Measurements from ENCODE around the gene TBX21. TPM values are rescaled to one million over a fixed set of nuclear protein-coding genes. Genes with fewer than 3 reads are reported as not detected.

Gene TBX21
- total RNA-seq, 1 donor from 2014 or later, result 1.1 TPM

GRCh38 chr17:47709594-47709993 is 23.4 kb upstream of the TBX21 start:
- ATAC-seq, result no peak
- intact Hi-C loops (cut with DNase I), result no loop called here
- no peak for DNase-seq (ENCODE audit: low spot score)

- no peak for DNase-seq (ENCODE audit: low spot score)
- intact Hi-C loops (cut with DNase I), result no loop called here
- ATAC-seq, result no peak
Measured at GRCh38 chr17:47711366-47712099, 21.5 kb upstream of the TBX21 start.

GRCh38 chr17:47712330-47713023 is 20.6 kb upstream of the TBX21 start:
- intact Hi-C loops (cut with DNase I), result no loop called here

GRCh38 chr17:47713980-47714700 is 18.9 kb upstream of the TBX21 start:
- intact Hi-C loops (cut with DNase I), result no loop called here
- no peak for ATAC-seq
- no peak for DNase-seq (ENCODE audit: low spot score)

More at GRCh38 chr17:47712330-47713023, 20.6 kb upstream of the TBX21 start:
- DNase-seq (ENCODE audit: low spot score), result no peak
- ATAC-seq, result no peak

DNA sequence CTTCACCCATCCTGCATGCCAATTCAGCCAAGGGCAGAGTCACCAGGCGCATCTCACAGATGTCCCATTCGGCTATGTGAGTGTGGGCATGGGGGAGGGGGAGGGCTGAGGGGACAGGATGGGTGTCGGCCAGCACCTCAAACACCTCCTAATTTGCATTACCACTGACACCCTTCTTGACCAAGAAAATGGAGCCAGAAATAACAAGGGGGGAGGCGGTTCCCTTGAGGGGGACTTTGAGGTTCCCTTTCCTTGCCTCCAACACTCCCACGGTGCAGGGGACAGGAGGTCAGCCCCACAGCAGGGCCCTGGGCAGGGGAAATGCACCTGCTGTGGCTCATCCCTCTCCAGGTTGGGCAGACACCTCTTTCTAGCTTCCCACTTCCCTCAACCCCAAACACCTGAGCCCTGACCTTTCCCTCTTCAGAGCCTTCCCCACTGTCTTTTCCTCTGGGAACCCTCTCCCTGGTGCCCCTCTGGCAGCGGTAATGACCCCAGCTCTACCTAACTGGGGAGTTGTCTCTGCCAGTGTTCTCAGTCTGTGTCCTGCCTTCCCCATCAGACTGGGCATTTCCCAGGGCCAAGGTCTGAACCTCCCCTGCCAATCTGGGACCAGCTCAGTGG is 18.2 kb upstream of the TBX21 start:
- no peak for DNase-seq (ENCODE audit: low spot score)
- ATAC-seq, result no peak
- intact Hi-C loops (cut with DNase I), result no loop called here

DNA sequence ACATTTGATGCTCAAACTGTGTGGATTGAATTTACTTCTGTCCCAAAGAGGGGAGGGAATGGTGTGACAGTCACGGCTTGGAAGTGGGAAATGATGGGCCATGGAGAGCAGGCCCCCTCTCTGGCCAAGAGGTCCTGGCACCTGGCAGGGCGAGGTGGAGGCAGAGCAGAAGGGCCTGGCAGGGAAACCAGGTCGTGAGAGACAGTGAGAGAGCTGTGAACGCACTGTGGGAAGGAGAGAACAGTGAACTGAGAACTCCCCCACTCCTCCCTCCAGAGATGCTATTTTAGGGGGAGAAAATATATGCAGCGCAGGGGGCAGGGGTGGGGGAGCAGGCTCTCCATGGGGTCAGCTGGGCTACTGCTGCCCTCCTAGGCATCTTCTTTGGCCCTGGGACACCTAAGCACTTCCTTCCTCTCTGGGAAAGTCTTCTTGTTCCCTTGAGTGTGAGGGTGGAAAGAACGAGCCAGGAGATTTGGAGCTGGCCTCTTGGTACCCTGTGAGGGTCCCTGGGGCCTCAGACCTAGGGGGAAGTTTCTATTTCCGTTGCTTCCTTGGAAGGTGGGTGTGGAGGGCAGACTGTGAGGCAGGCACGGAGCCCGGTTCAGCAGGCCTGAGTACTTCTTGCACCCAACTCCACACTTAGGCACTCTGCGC is 17.2 kb upstream of the TBX21 start:
- ATAC-seq (no peak), DNase-seq (ENCODE audit: low spot score) (no peak)
- intact Hi-C loops (cut with DNase I), result no loop called here

DNA sequence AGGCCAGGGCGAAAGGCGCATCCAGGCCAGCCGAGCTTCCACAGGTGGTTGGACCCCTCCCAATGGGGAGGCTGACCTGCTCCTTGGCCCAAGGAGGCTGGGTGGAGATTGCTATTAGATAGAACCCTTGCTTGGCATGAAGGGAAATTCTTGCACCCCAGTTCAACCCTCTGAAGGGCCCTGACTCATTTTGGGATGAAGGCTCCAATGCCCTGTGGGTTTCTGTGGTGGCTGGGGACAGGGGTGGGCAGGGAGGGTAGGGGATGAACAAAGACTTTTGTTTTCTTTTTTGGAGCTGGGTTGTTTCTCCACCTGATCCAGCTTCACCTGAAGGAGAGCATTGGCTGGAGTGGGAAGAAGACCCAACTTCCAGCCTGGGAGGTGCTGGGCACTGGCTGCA is 16.7 kb upstream of the TBX21 start:
- ATAC-seq (no peak), DNase-seq (ENCODE audit: low spot score) (no peak)
- intact Hi-C loops (cut with DNase I), result no loop called here

- ATAC-seq (peak; percentile 36), DNase-seq (ENCODE audit: low spot score) (no peak)
- intact Hi-C loops (cut with DNase I), result no loop called here
Measured at GRCh38 chr17:47717261-47717697, 15.8 kb upstream of the TBX21 start.

GRCh38 chr17:47717979-47718621 is 14.9 kb upstream of the TBX21 start:
- DNase-seq (ENCODE audit: low spot score), result no peak
- ATAC-seq, result no peak
- intact Hi-C loops (cut with DNase I), result no loop called here

- intact Hi-C loops (cut with DNase I), result no loop called here
- ATAC-seq, result no peak
Measured at GRCh38 chr17:47718634-47719405, 14.2 kb upstream of the TBX21 start.

DNA sequence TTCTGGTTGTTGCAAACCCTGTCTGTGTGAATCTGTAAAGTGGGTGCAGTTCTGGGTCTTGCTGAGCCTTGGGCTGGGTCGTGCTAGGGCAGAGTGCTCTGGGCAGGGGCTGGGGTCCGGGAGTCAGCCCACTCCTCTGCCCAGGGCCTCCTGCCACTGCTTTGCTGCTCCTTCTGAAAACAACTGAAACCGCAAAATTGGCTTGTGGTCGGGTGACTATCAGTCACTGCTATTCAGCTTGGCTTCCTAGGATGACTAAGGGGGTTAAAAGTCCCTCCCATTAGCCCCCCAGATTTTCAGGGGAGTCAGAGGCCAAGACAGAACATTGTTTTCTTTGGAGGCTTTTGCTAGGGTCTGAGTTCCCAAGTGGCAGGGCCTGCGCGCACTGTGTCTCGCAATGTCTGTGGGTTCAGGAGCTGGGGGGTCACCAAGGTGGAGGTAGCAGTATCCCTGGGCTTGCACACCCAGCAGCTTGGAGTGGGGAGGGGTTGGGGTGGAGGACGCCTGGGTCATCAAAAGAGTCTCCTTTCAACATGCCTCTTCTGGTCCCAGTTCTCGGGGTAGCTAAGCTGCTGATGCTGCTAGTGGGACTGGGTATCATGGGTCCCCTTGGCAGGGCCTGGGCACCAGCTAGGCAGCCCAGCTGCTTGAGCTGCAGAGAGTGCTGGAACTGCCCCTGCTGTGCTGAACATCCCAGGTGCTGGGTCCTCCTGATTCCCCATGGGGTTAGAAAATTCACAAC is 13.5 kb upstream of the TBX21 start:
- intact Hi-C loops (cut with DNase I), result no loop called here
- DNase-seq (ENCODE audit: low spot score), result no peak
- ATAC-seq, result no peak

More at GRCh38 chr17:47718634-47719405, 14.2 kb upstream of the TBX21 start:
- DNase-seq (ENCODE audit: low spot score), result no peak

DNA sequence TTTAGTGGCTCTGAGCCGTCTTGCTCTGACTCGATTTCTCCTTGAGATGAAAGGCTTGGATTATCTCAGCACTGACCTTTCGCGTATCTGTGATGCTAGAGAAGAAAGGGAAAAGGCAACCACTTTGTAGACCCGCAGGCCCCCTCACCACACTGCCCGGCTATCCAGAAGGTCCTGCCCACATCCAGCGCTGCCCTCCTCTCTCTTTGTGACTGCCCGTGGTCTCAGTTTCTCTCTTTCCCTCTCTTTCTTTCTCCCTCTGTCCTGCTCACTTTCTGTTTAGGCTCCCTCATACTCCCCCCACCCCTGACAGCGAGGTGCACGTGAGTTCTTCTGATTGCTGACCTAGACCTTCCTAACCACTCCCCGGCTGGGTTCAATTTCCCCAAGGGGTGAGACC is 12.8 kb upstream of the TBX21 start:
- no peak for DNase-seq (ENCODE audit: low spot score)
- ATAC-seq, result no peak
- intact Hi-C loops (cut with DNase I), result no loop called here

DNA sequence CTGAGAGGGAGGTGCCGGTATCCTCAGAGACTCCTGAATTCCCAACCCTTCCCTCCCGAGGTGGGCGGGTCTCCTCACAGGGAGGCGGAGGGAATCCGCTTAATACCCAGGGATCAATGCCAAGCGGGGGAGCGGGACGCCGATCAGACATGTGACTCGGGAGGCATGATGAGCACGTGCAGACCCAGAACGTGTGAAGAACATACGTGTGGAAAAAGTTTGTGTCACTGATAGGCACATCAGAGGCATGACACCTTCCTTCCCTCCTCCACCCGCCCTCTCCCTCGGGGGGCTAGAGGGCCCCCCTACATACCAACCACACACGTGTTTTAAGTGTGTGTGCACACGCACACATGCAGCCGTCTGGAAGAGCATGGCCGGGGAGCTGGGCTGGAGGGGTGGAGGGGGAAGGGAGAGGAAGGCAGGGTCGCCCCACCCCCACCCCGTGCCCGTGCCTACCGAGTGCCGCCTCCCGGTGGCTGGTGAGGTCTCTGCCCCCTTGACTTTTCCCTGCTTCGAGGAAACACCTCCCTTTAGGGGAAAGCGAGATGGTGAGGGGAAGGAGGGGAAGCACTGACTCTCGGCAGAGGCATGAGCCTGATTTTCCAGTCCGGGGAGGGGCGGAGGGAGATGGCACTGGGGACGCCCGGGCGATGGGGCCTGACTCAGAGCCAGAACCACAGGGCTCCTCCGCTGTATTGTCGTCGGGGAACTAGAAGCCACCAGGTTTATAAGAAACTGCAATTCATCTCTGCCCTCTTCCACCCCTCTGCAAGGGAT is 12.1 kb upstream of the TBX21 start:
- ATAC-seq, result no peak
- no peak for DNase-seq (ENCODE audit: low spot score)
- intact Hi-C loops (cut with DNase I), result no loop called here

DNA sequence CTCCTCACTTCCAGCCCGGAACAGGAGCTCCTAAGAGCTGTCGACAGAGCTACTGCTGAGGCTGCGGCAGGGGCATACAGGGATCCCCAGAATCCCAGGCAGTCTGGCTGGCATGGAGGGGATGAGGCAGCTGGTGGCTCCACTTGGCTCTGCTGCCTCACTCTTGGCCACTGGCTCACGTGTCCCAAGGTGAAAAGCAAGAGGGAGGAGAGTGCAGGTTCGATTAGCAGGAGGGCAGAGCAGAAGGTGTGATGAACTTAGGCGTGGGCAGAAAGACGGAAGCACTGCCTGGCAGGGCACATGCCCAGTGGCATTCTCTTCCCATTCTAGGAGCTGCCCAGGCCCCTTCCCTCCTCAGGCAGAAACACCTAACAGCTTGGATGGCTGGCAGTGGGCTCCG is 11.3 kb upstream of the TBX21 start:
- ATAC-seq, result no peak

DNA sequence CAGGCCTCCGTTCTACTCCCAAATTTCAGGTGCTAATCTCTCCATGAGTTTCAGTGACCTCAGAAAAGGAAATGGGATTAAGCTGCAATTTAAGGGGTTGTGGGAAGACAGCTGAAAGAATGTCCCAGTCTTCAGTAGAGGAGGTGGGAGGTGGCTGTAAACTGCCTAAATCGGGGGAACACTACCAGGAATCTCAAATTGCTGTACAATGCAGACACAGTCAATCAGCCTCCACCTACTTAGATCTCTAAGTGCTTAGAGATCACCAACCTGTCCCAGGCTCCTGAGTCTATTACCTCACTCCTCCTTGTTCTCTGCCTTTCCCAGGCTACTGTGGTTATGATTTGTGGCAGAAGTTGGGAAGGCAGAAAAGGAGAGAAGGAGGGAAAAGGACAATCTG is 8.3 kb upstream of the TBX21 start:
- DNase-seq (ENCODE audit: low spot score) (no peak), ATAC-seq (no peak)
- intact Hi-C loops (cut with DNase I), result no loop called here

More for the DNA sequence above, 11.3 kb upstream of the TBX21 start:
- no peak for DNase-seq (ENCODE audit: low spot score)
- intact Hi-C loops (cut with DNase I), result no loop called here

- no peak for DNase-seq (ENCODE audit: low spot score)
- ATAC-seq, result no peak
- intact Hi-C loops (cut with DNase I), result no loop called here
Measured at GRCh38 chr17:47725446-47726111, 7.5 kb upstream of the TBX21 start.
